Measurements from ENCODE around the gene KCNT2.

DNA sequence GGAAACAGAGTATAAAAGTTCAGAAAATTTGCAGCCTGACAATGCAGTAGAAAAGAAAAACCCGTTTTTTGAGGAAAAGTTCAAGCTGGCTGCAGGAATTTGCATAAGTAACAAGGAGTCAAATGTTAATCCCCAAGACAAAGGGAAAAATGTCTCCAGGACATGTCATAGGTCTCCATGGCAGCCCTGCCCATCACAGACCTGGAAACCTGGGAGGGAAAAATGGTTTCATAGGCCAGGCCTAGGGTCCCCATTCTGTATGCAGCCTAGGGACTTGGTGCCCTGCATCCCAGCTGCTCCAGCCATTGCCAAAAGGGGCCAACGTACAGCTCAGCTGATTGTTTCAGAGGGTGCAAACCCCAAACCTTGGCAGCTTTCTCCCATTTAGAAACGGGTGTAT lies 3.6 kb upstream of the KCNT2 start:
- TF ChIP-seq POLR2A (IDR thresholded peaks at IDR 0.05; ENCODE audit: low read length) (no peak), EP300 (IDR thresholded peaks at IDR 0.05) (no peak), CTCF (IDR thresholded peaks at IDR 0.05) (no peak), RAD21 (conservative IDR thresholded peaks at IDR 0.05 in 1 of 2, IDR thresholded peaks at IDR 0.05 in 1 of 2) (no peak)

Measured in A549 (cell line).